ENCODE data around the gene RABGAP1L.

RABGAP1L gene

DNA sequence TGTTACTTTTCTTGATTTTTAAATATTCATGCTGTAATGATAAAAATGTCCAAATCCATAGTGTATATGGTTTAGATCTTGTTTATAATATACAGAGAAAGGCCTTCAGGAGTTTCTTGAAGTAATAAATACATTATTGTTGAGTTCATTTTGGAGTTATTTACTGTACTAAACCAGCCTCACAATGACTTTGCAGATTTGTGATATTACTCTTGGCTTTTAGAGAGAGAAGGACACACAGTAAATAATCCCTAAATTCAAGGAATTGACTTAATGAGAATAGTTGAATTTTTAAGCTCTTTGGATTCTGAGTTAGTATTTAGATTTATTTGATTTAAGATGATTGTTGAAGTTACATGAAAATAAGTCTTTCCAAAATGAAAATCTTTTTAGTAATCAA is 38.9 kb downstream of the RABGAP1L start:
- peaks cover 13% of the 10 kb centered on the region for H3K36me3 Mint-ChIP-seq (ENCODE audit: low read depth)
- no peaks in the 10 kb centered on the region for H3K27me3 Mint-ChIP-seq (ENCODE audit: low read depth)
- H3K4me1 Mint-ChIP-seq: no peaks in the 10 kb centered on the region
- no peak overlapping the region for H3K4me3 Mint-ChIP-seq
- H3K9me3 Mint-ChIP-seq: peaks cover 8% of the 10 kb centered on the region
- TF ChIP-seq, protein P1, sequence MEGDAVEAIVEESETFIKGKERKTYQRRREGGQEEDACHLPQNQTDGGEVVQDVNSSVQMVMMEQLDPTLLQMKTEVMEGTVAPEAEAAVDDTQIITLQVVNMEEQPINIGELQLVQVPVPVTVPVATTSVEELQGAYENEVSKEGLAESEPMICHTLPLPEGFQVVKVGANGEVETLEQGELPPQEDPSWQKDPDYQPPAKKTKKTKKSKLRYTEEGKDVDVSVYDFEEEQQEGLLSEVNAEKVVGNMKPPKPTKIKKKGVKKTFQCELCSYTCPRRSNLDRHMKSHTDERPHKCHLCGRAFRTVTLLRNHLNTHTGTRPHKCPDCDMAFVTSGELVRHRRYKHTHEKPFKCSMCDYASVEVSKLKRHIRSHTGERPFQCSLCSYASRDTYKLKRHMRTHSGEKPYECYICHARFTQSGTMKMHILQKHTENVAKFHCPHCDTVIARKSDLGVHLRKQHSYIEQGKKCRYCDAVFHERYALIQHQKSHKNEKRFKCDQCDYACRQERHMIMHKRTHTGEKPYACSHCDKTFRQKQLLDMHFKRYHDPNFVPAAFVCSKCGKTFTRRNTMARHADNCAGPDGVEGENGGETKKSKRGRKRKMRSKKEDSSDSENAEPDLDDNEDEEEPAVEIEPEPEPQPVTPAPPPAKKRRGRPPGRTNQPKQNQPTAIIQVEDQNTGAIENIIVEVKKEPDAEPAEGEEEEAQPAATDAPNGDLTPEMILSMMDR (IDR thresholded peaks at IDR 0.05; ENCODE audit: unreplicated experiment in 3 of 3): no peak
- H3K27ac Mint-ChIP-seq: no peak overlapping the region

DNA sequence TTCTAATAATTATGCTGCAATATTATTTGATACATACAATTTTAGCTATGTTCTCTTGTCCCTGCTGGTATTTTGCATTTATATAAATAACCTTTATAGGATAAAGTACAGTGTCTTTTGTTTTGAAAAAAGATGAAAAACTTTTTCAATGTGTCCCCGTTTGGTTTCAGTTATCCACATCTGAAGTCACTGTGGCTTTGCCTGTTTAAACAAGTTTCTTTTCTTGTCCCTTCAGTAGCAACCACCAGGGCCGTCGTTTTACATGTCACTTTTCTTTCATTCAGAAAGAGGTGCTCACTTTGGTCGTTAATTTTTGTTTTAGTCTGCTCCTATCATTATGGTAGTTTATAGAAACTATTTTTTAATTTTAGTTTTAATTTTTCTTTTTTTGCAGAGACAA is 41.4 kb downstream of the RABGAP1L start:
- Mint-ChIP-seq H3K4me1 (no peaks in the 10 kb centered on the region), H3K27me3 (ENCODE audit: low read depth) (no peaks in the 10 kb centered on the region), H3K9me3 (peaks cover 21% of the 10 kb centered on the region), H3K36me3 (ENCODE audit: low read depth) (peaks cover 17% of the 10 kb centered on the region), H3K27ac (no peak overlapping the region), H3K4me3 (no peak overlapping the region)
- TF ChIP-seq, protein P1 (IDR thresholded peaks at IDR 0.05; ENCODE audit: unreplicated experiment in 3 of 3): no peak

DNA sequence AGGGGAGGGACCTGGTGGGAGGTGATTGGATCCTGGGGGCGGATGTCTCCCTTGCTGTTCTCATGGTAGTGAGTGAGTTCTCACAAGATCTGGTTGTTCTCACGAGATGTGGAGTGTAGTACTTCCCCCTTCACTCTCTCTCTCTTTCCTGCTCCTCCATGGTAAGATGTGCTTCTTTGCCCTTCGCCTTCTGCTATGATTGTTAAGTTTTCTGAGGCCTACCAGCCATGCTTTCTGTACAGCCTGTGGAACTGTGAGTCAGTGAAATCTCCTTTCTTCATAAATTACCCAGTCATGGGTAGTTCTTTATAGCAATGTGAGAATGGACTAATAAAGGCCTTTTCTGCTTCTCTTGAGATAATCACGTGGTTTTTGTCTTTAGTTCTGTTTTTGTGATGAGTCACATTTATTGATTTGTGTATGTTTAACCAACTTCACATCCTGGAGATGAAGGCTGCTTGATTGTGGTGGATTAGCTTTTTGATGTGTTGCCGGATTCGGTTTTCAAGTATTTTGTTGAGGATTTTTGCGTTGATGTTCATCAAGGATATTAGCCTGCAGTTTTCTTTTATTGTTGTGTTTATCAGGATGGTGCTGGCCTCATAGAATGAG is 45.5 kb downstream of the RABGAP1L start:
- Mint-ChIP-seq H3K4me1 (no peaks in the 10 kb centered on the region), H3K9me3 (peaks cover 25% of the 10 kb centered on the region), H3K27ac (no peak overlapping the region), H3K4me3 (no peak overlapping the region), H3K36me3 (ENCODE audit: low read depth) (peaks cover 14% of the 10 kb centered on the region), H3K27me3 (ENCODE audit: low read depth) (no peaks in the 10 kb centered on the region)
- TF ChIP-seq, protein P1 (IDR thresholded peaks at IDR 0.05; ENCODE audit: unreplicated experiment in 3 of 3): no peak

DNA sequence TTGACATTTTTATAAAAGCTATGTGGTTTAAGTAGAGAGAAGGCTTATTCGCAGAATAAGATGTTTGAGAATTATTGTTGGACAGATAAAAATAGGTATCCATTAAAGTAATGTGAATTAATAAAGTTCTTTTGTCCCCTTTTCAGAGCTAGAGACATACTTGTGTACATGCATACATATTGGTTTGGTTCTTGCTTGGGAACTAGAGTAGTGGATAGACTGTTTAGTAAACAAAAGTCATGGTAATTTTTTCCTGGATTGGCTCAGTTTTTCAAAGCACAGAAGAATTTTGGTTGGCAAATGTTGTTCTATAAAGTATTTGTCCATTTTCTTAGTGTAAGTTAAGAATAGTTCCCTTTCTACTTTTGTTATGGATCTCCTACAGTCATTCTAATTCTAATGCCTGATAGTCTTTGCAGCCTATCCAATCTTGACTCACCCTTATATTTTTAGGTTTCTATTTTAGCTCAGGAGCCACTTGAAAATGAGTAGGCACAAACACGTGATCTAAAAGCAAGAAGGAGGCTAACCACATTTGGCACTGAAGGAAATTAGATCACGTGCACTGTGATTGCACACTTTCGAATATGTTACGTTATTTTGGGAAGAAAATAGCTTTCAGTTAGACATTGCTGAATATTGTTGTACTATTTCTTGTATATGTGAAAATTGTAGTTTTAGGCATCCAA is 47.0 kb downstream of the RABGAP1L start:
- Mint-ChIP-seq H3K4me3 (no peak overlapping the region), H3K27me3 (ENCODE audit: low read depth) (no peaks in the 10 kb centered on the region), H3K27ac (no peak overlapping the region), H3K36me3 (ENCODE audit: low read depth) (peaks cover 12% of the 10 kb centered on the region), H3K4me1 (no peaks in the 10 kb centered on the region), H3K9me3 (peaks cover 32% of the 10 kb centered on the region)
- TF ChIP-seq, protein P1 (IDR thresholded peaks at IDR 0.05; ENCODE audit: unreplicated experiment in 3 of 3): no peak

DNA sequence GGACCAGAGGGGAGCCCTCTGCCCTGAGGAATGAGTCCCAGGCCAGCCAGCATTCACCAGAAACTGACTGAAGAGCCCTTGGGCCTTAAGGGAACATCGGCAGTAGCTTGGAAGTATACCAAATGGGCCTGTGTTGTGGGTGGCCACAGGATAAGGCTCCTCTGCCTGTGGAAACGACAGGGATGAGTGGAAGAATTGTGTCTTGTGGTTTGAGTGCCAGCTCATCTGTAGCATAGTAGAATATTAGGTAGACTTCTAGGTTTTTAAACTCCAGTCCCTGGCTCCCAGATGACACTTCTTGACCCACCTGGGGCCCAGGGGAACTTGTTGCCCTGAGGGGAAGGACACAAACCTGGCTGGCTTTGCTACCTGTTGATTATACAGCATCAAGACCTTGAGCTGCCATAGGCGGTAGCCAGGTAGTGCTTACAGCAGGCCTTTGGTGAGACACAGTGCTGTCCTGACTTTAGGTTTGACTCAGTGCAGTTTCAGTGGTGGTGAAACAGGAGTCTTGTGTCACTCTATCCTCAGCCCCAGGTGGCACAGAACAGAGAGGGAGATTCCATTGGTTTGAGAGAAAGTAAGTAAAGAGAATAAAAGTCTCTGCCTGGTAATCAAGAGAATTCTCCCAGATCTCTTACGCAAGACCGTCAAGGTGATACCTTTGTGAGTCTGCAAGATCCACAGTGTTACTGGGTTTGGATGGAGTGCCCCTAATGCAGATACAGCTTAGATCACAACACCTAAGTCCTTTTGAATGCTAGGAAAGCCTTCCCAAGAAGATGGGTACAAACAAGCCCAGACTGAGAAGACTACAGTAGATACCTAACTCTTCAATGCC is 50.2 kb downstream of the RABGAP1L start:
- no peaks in the 10 kb centered on the region for H3K4me1 Mint-ChIP-seq
- TF ChIP-seq, protein P1 (IDR thresholded peaks at IDR 0.05; ENCODE audit: unreplicated experiment in 3 of 3): no peak

More for the DNA sequence above, 50.2 kb downstream of the RABGAP1L start:
- peaks cover 23% of the 10 kb centered on the region for H3K9me3 Mint-ChIP-seq
- no peaks in the 10 kb centered on the region for H3K27me3 Mint-ChIP-seq (ENCODE audit: low read depth)
- H3K36me3 Mint-ChIP-seq (ENCODE audit: low read depth): peaks cover 8% of the 10 kb centered on the region
- no peak overlapping the region for H3K4me3 Mint-ChIP-seq
- H3K27ac Mint-ChIP-seq: no peak overlapping the region
